GM12891 (cell line): ENCODE data around the gene CHD9NB.

Source experiments
- POLR2AphosphoS5 ChIP-seq: IDR thresholded peaks from 2 replicates; pipeline ENCODE4 v1.6.1; 2011; ENCODE audit warnings: low read depth, low read length, control low read depth
- TAF1 ChIP-seq: IDR thresholded peaks from 2 replicates; pipeline ENCODE4 v1.6.1; 2011; ENCODE audit warnings: low read depth, low read length, control low read depth

- no peak for TF ChIP-seq TAF1
- TF ChIP-seq POLR2AphosphoS5: no peak
Measured at GRCh38 chr16:53035176-53035942, 17.3 kb downstream of the CHD9NB start.
